ENCODE measurements around the gene SPPL3.
A peak's percentile ranks its signal among the peaks of the same experiment; 100 is the strongest.

The SPPL3 gene

GRCh38 chr12:120790114-120790513, 114.0 kb downstream of the SPPL3 start:
- TF ChIP-seq CTCF (IDR thresholded peaks at IDR 0.05; ENCODE audit: insufficient read depth, missing control alignments) = no peak
- FAIRE-seq = no peak
- DNase-seq (ENCODE audit: insufficient read length, low spot score) = no peak

GRCh38 chr12:120787889-120788288, 116.3 kb downstream of the SPPL3 start:
- TF ChIP-seq CTCF (IDR thresholded peaks at IDR 0.05; ENCODE audit: insufficient read depth, missing control alignments) = no peak
- DNase-seq (ENCODE audit: insufficient read length, low spot score) = no peak
- no peak for FAIRE-seq

- FAIRE-seq = no peak
- no peak for DNase-seq (ENCODE audit: insufficient read length, low spot score)
Observed at GRCh38 chr12:120784804-120785203, 119.4 kb downstream of the SPPL3 start.

GRCh38 chr12:120783197-120783596, 121.0 kb downstream of the SPPL3 start:
- TF ChIP-seq CTCF (IDR thresholded peaks at IDR 0.05; ENCODE audit: insufficient read depth, missing control alignments) = no peak
- DNase-seq (ENCODE audit: insufficient read length, low spot score) = no peak
- FAIRE-seq = no peak

More at GRCh38 chr12:120784804-120785203, 119.4 kb downstream of the SPPL3 start:
- peak; percentile 3 for TF ChIP-seq CTCF (IDR thresholded peaks at IDR 0.05; ENCODE audit: insufficient read depth, missing control alignments)

GRCh38 chr12:120775862-120776552, 128.2 kb downstream of the SPPL3 start:
- TF ChIP-seq CTCF (IDR thresholded peaks at IDR 0.05; ENCODE audit: insufficient read depth, missing control alignments) = no peak
- DNase-seq (ENCODE audit: insufficient read length, low spot score) (no peak), FAIRE-seq (no peak)

- TF ChIP-seq CTCF (IDR thresholded peaks at IDR 0.05; ENCODE audit: insufficient read depth, missing control alignments) = no peak
- DNase-seq (ENCODE audit: insufficient read length, low spot score) (no peak), FAIRE-seq (no peak)
Observed at GRCh38 chr12:120774169-120774916, 129.8 kb downstream of the SPPL3 start.

GRCh38 chr12:120771097-120771496, 133.1 kb downstream of the SPPL3 start:
- no peak for TF ChIP-seq CTCF (IDR thresholded peaks at IDR 0.05; ENCODE audit: insufficient read depth, missing control alignments)

More at GRCh38 chr12:120771097-120771496, 133.1 kb downstream of the SPPL3 start:
- FAIRE-seq (no peak), DNase-seq (ENCODE audit: insufficient read length, low spot score) (no peak)
